HEK293 (cell line): Measurements from ENCODE around the gene NAV2.

Experiments used
- PBX3 ChIP-seq: sonication (generic); formaldehyde crosslinking; IDR thresholded peaks from 2 replicates; pipeline ENCODE4 v1.8.1; 2022; ENCODE audit warnings: mild to moderate bottlenecking, moderate library complexity, missing genetic modification reagents
- ZBTB26 ChIP-seq: fragments of 450-650 bp; formaldehyde crosslinking; optimal IDR thresholded peaks from 2 replicates; pipeline ENCODE3; 2016; ENCODE audit warnings: missing biosample characterization, mild to moderate bottlenecking, missing genetic modification characterization
- ZNF10 ChIP-seq: fragments of 450-650 bp; formaldehyde crosslinking; IDR thresholded peaks from 2 replicates; pipeline ENCODE4 v1.5.1; 2017; ENCODE audit warnings: missing biosample characterization, missing genetic modification characterization
- ZNF114 ChIP-seq: fragments of 450-650 bp; formaldehyde crosslinking; IDR thresholded peaks from 2 replicates; pipeline ENCODE4 v1.5.0; 2017; ENCODE audit warnings: missing biosample characterization, missing genetic modification characterization
- ZNF121 ChIP-seq: fragments of 450-650 bp; formaldehyde crosslinking; IDR thresholded peaks from 2 replicates; pipeline ENCODE4 v1.5.1; 2016; ENCODE audit warnings: missing biosample characterization, missing genetic modification characterization
- ZNF391 ChIP-seq: fragments of 450-650 bp; formaldehyde crosslinking; IDR thresholded peaks from 2 replicates; pipeline ENCODE4 v1.5.1; 2016; ENCODE audit warnings: low read depth, missing biosample characterization, missing genetic modification characterization, borderline replicate concordance
- ZNF560 ChIP-seq: fragments of 450-650 bp; formaldehyde crosslinking; IDR thresholded peaks from 2 replicates; pipeline ENCODE4 v1.5.1; 2017; ENCODE audit warnings: missing biosample characterization, missing genetic modification characterization, borderline replicate concordance
- ZNF645 ChIP-seq: fragments of 450-650 bp; formaldehyde crosslinking; IDR thresholded peaks from 2 replicates; pipeline ENCODE4; 2016; ENCODE audit warnings: missing biosample characterization, missing genetic modification characterization
- ZNF654 ChIP-seq: fragments of 450-650 bp; formaldehyde crosslinking; IDR thresholded peaks from 2 replicates; pipeline ENCODE4 v1.5.1; 2016; ENCODE audit warnings: low read depth, missing biosample characterization, missing genetic modification characterization
- TF ChIP-seq, protein P1 (sequence below): fragments of 450-650 bp; formaldehyde crosslinking; IDR thresholded peaks from 2 replicates; pipeline ENCODE4 v1.5.1; 2016; ENCODE audit warnings: missing biosample characterization, missing genetic modification characterization
- TF ChIP-seq, protein P2 (sequence below): fragments of 450-650 bp; formaldehyde crosslinking; IDR thresholded peaks from 2 replicates; pipeline ENCODE4 v1.5.1; 2016; ENCODE audit warnings: missing biosample characterization, missing genetic modification characterization, low read depth
- TF ChIP-seq, protein P3 (sequence below): fragments of 450-650 bp; formaldehyde crosslinking; IDR thresholded peaks from 2 replicates; pipeline ENCODE4 v1.5.1; 2017; ENCODE audit warnings: missing biosample characterization, missing genetic modification characterization

- TF ChIP-seq ZNF645 (no peak), ZNF114 (tag by site-specific recombination) (no peak), ZBTB26 (tag by site-specific recombination) (no peak), ZNF654 (tag by site-specific recombination) (no peak), ZNF10 (no peak), ZNF560 (tag by site-specific recombination) (no peak), ZNF121 (tag by site-specific recombination) (no peak), ZNF391 (tag by site-specific recombination) (no peak), PBX3 (CRISPR knock-in tag) (no peak)
- TF ChIP-seq, protein P1, sequence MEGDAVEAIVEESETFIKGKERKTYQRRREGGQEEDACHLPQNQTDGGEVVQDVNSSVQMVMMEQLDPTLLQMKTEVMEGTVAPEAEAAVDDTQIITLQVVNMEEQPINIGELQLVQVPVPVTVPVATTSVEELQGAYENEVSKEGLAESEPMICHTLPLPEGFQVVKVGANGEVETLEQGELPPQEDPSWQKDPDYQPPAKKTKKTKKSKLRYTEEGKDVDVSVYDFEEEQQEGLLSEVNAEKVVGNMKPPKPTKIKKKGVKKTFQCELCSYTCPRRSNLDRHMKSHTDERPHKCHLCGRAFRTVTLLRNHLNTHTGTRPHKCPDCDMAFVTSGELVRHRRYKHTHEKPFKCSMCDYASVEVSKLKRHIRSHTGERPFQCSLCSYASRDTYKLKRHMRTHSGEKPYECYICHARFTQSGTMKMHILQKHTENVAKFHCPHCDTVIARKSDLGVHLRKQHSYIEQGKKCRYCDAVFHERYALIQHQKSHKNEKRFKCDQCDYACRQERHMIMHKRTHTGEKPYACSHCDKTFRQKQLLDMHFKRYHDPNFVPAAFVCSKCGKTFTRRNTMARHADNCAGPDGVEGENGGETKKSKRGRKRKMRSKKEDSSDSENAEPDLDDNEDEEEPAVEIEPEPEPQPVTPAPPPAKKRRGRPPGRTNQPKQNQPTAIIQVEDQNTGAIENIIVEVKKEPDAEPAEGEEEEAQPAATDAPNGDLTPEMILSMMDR: no peak
- TF ChIP-seq, protein P2, sequence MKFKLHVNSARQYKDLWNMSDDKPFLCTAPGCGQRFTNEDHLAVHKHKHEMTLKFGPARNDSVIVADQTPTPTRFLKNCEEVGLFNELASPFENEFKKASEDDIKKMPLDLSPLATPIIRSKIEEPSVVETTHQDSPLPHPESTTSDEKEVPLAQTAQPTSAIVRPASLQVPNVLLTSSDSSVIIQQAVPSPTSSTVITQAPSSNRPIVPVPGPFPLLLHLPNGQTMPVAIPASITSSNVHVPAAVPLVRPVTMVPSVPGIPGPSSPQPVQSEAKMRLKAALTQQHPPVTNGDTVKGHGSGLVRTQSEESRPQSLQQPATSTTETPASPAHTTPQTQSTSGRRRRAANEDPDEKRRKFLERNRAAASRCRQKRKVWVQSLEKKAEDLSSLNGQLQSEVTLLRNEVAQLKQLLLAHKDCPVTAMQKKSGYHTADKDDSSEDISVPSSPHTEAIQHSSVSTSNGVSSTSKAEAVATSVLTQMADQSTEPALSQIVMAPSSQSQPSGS: no peak
- TF ChIP-seq, protein P3, sequence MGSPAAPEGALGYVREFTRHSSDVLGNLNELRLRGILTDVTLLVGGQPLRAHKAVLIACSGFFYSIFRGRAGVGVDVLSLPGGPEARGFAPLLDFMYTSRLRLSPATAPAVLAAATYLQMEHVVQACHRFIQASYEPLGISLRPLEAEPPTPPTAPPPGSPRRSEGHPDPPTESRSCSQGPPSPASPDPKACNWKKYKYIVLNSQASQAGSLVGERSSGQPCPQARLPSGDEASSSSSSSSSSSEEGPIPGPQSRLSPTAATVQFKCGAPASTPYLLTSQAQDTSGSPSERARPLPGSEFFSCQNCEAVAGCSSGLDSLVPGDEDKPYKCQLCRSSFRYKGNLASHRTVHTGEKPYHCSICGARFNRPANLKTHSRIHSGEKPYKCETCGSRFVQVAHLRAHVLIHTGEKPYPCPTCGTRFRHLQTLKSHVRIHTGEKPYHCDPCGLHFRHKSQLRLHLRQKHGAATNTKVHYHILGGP: no peak
Measured at GRCh38 chr11:19864141-19865140, 151.8 kb downstream of the NAV2 start.
